A549 treated with Hydrocortisone at 1 μM for 4 hours (cell line): ENCODE data around the gene TNFAIP8. TPM values are rescaled to one million over a fixed set of nuclear protein-coding genes. Genes with fewer than 3 reads are reported as not detected.

ENCODE experiments used
- total RNA-seq: library from RNA; stranded (reverse); fragments of 200-300 nt; extraction: Qiagen RNA extraction; gene quantifications from 5 replicates; pipeline ENCODE4 v1.2.3, GENCODE V29; 2022

TNFAIP8 gene
- total RNA-seq = 12.7 to 27.4 TPM (median 15.3 TPM) in 5 replicates

DNA sequence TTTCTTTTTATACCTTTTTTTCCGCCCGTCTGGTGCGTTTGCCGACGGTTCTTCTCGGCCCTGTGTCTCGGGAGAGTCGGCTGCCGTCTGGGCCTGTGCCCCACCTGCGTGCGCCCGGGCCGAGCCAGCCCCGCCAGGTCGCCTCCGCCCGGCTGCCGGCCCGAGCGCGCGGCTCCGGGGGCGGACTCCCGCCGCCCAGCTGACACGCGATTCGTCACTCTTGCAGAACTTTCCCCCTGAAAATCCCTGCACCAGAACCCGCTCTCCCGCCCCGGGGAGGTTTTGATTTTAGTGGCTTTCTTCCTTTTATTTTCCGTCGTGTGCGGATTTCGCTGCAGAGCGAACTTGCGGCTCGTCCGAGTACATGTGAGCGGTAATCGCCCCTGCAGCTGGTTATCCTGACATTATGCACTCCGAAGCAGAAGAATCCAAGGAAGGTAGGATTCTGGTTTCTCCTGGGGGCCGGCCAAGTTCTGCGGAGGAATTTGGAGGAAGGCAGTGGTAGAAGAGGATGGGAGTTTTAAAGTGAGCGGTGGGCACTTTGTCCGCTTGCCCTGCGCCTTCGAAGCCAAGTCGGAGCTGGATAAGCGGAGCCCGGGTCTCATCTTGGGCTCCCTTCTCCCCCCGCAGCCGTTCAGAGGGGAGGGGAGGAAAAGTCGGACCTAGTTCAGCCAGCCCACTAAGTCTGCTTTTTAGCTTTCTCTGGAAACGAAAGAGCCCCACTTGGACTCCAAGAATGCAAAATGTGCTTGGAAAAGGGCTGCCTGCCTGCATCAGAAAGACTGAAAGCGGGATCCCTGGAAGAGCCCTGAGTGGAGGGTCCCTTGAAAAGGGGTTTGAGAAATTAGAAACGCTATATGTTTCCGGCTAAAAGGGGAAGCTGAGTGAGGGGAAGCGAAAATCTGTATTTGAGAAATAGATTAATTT lies at the start of gene TNFAIP8:
Gene TNFAIP8 (plus strand): TSS at position 335 of the 927 bp plus-strand sequence. CDS start 72 bp downstream, at position 407.

Other genes with a start within 250 kb of the TNFAIP8 start
- 55.8 to 82.8 TPM (median 63.6 TPM) in 5 replicates for gene HSD17B4, start 96.5 kb downstream of the TNFAIP8 start, total RNA-seq